Astrocyte of the cerebellum (primary cell): ENCODE results near the gene MOSPD3.

Experiments
- DNase-seq: peaks from one replicate; pipeline ENCODE4 v3.0.0-alpha.2; 2011; ENCODE audit warnings: low read depth
- H3K4me3 ChIP-seq: 2 replicates; pipeline ENCODE4 v1.5.1; 2011; ENCODE audit warnings: mild to moderate bottlenecking, low read depth, low read length, moderate library complexity
- CTCF ChIP-seq: IDR thresholded peaks from 2 replicates; pipeline ENCODE4 v1.5.1; 2012; ENCODE audit warnings: low read length, low read depth, moderate library complexity, mild to moderate bottlenecking; ENCODE audit errors: missing control alignments
- in situ Hi-C: cut with HindIII; loops from 2 replicates; pipeline ENCODE4 v1.10.0; 2017; ENCODE audit warnings: low sequenced_read_pairs

Gene MOSPD3

GRCh38 chr7:100575746-100576383, 36.5 kb upstream of the MOSPD3 start:
- H3K4me3 ChIP-seq, result no peak overlapping the region
- TF ChIP-seq CTCF, result no peak
- no peak for DNase-seq
- in situ Hi-C loops, result no loop called here

- no peak for TF ChIP-seq CTCF
- DNase-seq, result no peak
- in situ Hi-C loops, result no loop called here
- H3K4me3 ChIP-seq, result no peak overlapping the region
These were observed 35.9 kb upstream of the MOSPD3 start for GRCh38 chr7:100576384-100576993.

GRCh38 chr7:100577103-100577502, 35.2 kb upstream of the MOSPD3 start:
- no peak for DNase-seq
- in situ Hi-C loops, result no loop called here
- TF ChIP-seq CTCF, result no peak
- H3K4me3 ChIP-seq, result no peak overlapping the region

GRCh38 chr7:100577507-100577906, 34.8 kb upstream of the MOSPD3 start:
- no peak for TF ChIP-seq CTCF
- no peak overlapping the region for H3K4me3 ChIP-seq
- in situ Hi-C loops, result no loop called here
- DNase-seq, result no peak

GRCh38 chr7:100578246-100579183, 33.8 kb upstream of the MOSPD3 start:
- in situ Hi-C loops, result no loop called here
- no peak overlapping the region for H3K4me3 ChIP-seq
- TF ChIP-seq CTCF, result no peak
- DNase-seq, result no peak

- no peak for TF ChIP-seq CTCF
- H3K4me3 ChIP-seq, result no peak overlapping the region
- in situ Hi-C loops, result no loop called here
- DNase-seq, result no peak
These were observed 31.7 kb upstream of the MOSPD3 start for GRCh38 chr7:100580466-100581283.
